Measurements from ENCODE around the gene ATP13A4. TPM values are rescaled to one million over a fixed set of nuclear protein-coding genes. Genes with fewer than 3 reads are reported as not detected.

The ATP13A4 gene
- total and polyA plus RNA-seq, 2 of the 8 experiments (the other 6 are each of a cell fraction or from before 2014, with no cell fraction given), result 0.12 TPM; not detected in 1

DNA sequence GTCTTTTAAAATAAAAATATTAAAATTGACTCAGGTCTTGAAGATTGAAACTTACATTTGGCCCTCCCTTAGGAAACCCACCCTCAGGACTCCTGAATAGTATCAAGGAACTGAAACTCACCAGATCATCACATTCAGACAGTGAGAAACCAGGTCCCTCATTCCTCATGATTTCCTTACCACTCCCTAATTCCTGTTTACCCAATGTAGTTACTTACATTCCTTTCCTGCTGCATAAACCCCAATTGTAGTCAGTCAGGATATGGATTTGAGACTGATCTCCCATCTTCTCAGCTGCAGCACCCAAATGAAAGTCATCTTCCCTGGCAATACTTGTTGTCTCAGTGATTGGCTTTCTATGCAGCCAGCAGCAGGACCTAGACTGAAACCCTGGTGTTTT lies 8.6 kb downstream of the ATP13A4 start:
- CTCF ChIA-PET (ENCODE audit: partially characterized antibody), result no interaction called here
- TF ChIP-seq TCF12 (IDR thresholded peaks at IDR 0.05; ENCODE audit: low read depth, low read length), result no peak
- no peak for TF ChIP-seq SRF (IDR thresholded peaks at IDR 0.05; ENCODE audit: low read depth, low read length)
- no peak for TF ChIP-seq EGR1 (IDR thresholded peaks at IDR 0.05; ENCODE audit: borderline replicate concordance, low read depth, low read length)
- TF ChIP-seq GTF2F1 (IDR thresholded peaks at IDR 0.05; ENCODE audit: borderline replicate concordance, low read depth, low read length), result no peak
- TF ChIP-seq RBBP5 (IDR thresholded peaks at IDR 0.05; ENCODE audit: borderline replicate concordance, low read depth, low read length), result no peak
- no peak for TF ChIP-seq CHD1 (IDR thresholded peaks at IDR 0.05; ENCODE audit: low read depth, low read length)
- no peak for TF ChIP-seq SP1 (IDR thresholded peaks at IDR 0.05; ENCODE audit: low read depth, low read length)
- Histone ChIP-seq H3K79me2 (ENCODE audit: control insufficient read depth in 1 of 2, insufficient read depth in 2 of 2, low read length in 2 of 2) (no peaks in the 10 kb centered on the region), H2BK120ac (replicated peaks; ENCODE audit: low read depth, low read length) (no peak overlapping the region), H2AK5ac (ENCODE audit: low read depth, low read length) (no peak overlapping the region), H4K20me1 (replicated peaks in 1 of 2; ENCODE audit: control insufficient read depth in 1 of 2, insufficient read depth in 2 of 2, low read length in 2 of 2) (no peaks in the 10 kb centered on the region), H3K4me2 (ENCODE audit: insufficient read depth in 1 of 2, low read depth in 2 of 2, low read length in 2 of 2) (no peak overlapping the region), H2BK5ac (ENCODE audit: low read depth, low read length) (no peak overlapping the region), H3K79me1 (ENCODE audit: low read depth, low read length) (no peaks in the 10 kb centered on the region), H2BK15ac (ENCODE audit: low read length) (no peak overlapping the region), H4K91ac (replicated peaks; ENCODE audit: insufficient read length, low read length) (no peak overlapping the region), H3K4me1 (replicated peaks in 1 of 4; ENCODE audit: control insufficient read depth in 3 of 4, insufficient read depth in 4 of 4, low read length in 3 of 4) (peaks cover 0 to 4% (median 0%) of the 10 kb centered on the region in 4 experiments; a peak in 1 of 7 replicates), H3K4me3 (ENCODE audit: extremely low read depth in 1 of 4, insufficient read depth in 2 of 4, low read depth in 3 of 4, low read length in 4 of 4) (no peak overlapping the region), H2BK12ac (ENCODE audit: low read depth, low read length) (no peak overlapping the region), H3K27me3 (replicated peaks in 1 of 4; ENCODE audit: control insufficient read depth in 3 of 4, extremely low read depth in 1 of 4, insufficient read depth in 3 of 4, low read length in 3 of 4) (no peaks in the 10 kb centered on the region), H2AFZ (ENCODE audit: low read length) (no peak overlapping the region), H3K23ac (ENCODE audit: insufficient read length) (no peak overlapping the region), H3K27ac (ENCODE audit: low read depth, low read length) (no peak overlapping the region), H3K56ac (replicated peaks; ENCODE audit: insufficient read length, low read depth, low read length) (no peak overlapping the region), H3K23me2 (ENCODE audit: low read depth, low read length) (no peaks in the 10 kb centered on the region), H3K14ac (ENCODE audit: insufficient read length) (no peak overlapping the region), H4K5ac (ENCODE audit: insufficient read length, low read depth, low read length) (no peak overlapping the region), H3K18ac (ENCODE audit: extremely low read depth, low read length) (no peak overlapping the region), H2BK20ac (ENCODE audit: low read length) (no peak overlapping the region), H4K8ac (ENCODE audit: extremely low read depth, insufficient read depth, low read length) (no peak overlapping the region), H3K9me3 (ENCODE audit: insufficient read depth in 2 of 2, low read depth in 1 of 2, low read length in 1 of 2) (peaks cover 0 to 5% of the 10 kb centered on the region in 2 experiments; a peak in 1 of 4 replicates), H3K36me3 (ENCODE audit: control insufficient read depth in 2 of 4, insufficient read depth in 4 of 4, low read length in 3 of 4) (no peaks in the 10 kb centered on the region), H3K4ac (replicated peaks; ENCODE audit: insufficient read length, low read depth, low read length) (no peak overlapping the region), H3K9ac (replicated peaks in 1 of 4; ENCODE audit: extremely low read depth in 1 of 4, low read depth in 3 of 4, low read length in 3 of 4) (no peak overlapping the region)
- POLR2A ChIA-PET (ENCODE audit: partially characterized antibody), result no interaction called here
- FAIRE-seq (no peak), DNase-seq (ENCODE audit: low read depth in 1 of 2, low spot score in 2 of 2) (no peak)
